ENCODE data around the gene PSMA7.

Gene PSMA7

DNA sequence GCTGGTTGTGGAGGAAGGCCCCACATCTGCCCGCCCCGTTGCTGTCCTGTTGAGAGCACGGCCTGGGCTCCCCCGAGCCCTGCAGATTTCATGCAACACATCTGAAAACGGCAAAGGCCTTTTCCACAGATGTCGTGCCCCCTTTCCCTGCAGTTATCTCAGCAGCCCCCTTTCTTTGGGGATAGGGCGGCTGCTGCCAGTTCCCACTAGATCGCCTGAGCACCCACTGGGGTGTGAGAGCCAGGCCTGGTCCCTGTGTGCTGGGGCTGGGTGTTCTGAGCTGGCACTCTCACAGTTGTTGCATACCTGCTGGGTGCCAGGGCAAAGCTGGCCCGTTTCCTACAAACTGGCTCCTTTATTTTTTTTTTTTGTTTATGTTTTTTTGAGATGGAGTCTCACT lies 27.3 kb upstream of the PSMA7 start:
- no peak for FAIRE-seq

DNA sequence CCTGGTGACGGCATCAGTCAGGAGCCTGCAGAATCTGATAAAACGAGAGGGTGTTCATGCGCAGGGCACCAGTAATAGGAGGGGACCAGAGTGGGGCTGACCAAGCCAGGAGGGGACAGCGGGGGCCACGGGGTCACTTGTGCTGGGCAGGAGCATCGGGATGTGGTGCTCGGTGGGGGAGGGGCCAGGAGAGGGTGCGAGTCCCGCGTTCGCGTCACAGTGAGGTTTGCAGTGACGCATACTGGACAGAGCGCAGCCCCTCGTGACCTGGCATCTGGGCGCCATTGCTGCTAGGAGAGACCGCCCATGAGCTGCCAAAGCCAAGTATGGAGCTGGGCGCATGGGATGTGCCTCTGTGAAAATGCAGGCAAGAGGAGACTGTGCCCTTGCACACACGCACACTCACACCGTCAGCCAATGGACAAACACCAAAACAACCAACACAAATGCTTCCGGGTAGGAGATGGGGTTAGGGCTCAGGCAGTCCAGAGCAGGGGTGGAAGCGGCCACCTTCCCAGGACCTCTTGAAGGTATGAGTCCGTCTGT lies 25.8 kb upstream of the PSMA7 start:
- no peak for FAIRE-seq

DNA sequence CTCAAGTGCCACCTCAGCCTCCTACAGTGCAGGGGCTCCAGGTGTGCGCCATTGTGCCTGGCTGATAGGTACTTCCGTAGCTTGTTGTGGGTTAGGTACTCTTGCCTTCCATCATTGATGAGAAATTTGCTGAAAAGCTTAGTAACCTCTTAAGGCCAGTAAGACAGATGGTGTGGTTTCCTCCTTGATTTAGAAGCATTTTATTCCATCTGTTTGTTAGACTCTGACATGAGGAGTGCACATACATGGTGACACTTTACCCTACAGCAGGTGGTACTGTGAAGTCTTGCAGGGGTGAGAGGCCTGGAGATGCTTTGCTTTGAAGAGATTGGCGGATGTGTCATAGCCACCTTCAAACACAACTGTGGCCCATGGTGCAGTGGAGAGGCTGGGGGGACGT lies 24.9 kb upstream of the PSMA7 start:
- no peak for FAIRE-seq

DNA sequence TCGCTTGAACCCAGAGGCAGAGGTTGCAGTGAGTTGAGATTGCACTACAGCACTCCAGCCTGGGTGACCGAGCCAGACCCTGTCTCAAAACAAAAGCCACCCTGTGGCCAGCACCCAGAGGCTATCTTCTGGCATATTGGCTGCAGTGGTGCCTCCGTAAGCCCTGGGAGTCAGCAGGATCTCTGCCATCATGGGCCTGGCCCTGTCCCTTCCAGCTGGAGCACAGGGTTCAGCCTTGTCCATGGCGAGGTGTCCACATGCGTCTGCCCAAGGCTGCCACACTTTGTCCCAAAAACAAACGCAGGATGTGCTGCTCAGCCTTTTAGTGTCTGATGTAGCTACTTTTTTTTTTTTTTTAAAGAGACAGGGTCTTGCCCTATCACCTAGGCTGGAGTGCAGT lies 24.3 kb upstream of the PSMA7 start:
- FAIRE-seq = no peak

DNA sequence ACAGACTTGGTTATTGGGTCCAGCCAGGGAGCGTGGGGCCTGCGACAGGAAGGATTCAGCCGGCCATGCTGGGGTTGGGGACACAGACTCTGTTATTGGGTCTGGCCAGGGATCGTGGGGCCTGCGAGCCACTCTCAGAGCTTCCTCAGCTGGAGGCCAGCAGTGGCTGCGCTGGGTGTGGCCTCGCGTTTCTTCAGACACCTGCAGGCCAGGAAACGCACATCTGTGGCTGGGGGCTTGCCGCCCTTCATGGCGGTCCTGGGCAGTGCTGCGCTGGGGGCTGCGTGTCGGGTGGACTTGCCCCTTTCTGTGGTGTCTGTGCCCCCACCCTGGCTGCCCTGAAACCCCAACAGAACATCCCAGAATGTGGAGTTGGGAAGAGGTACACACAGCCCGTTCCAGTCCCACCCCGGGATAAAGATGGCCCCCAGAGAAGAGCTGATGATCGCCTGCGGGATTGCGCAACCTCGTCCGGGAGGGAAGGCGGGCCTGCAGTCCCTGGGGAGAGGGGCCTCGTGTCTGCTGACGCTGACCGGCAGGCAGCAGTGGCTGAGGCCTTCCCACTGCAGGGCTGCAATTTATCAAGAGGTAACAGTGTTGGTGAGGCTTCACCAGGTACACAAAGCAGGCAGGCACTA lies 22.7 kb upstream of the PSMA7 start:
- no peak for FAIRE-seq

DNA sequence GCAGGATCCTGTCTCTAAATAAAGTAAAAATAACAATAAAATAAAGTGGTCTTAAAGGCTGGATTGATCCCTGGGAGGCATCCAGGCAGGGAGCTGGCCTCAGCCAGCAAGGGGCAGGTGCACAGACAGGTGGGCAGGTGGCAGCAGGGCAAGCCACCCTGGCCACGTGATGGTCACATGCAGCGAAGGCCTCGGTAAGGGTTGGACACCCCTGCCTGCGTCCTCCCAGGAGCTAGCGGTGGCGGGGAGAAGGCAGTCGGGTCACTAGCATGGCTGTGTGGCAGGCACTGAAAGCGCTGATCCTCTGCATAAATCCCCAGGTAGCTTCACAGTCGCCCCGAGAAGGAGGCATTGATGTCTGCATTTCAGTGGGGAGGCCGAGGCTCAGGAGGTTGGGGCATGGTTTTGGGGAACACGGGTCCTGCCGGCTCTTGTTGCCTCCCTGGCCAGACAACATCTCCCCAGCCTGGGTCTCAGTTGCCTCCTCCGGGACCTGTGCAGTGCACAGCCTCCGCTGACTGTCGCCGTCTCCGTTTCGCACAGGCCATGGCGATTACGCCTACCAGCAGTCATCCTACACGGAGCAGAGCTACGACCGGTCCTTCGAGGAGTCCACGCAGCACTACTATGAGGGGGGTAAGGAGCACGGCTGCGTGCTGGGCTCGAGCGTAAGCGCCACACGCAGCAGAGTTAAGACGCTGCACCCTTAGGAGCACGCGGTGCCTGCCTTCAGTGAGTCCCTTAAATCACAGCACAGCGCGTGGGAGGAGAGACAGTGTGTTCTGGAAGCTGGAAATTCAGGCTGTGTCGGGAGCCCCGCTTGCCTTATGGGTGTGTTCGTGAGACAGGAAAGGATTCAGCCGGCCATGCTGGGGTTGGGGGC lies 21.9 kb upstream of the PSMA7 start:
- no peak for FAIRE-seq

DNA sequence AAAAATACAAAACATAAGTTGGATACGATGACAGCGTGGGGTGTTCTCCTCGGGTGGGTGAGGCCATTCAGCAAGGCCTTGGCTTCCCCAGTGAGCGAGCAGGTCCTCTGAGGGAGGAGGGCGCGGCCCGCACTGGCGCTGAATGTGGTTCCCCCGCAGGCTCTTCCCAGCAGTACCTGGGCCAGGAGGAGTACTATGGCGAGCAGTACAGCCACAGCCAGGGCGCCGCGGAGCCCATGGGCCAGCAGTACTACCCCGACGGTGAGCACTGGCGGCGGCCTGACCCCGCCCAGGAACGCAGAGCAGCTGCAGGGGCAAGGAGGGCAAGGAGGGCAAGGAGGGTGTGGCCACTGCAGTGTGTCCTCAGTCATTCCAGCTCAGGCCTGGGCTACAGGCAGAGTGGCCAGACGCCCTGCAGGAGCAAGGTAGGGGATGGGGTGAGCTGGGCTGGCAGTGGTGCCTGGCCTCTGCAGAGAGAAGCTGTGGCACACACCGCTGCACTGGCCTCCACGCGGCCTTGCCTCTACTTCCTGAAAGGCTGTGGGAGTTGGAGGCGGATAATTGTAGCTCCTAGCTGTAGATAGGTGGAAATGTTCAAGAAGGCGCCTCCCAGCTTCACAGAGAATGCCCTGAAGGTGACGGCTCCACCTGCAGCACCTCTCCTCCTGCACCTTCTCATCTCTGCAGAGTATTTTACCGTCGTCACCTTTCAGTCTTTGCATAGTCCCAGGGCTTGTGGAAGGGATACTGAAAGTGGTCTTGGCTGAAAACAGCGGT lies 21.0 kb upstream of the PSMA7 start:
- FAIRE-seq = no peak

DNA sequence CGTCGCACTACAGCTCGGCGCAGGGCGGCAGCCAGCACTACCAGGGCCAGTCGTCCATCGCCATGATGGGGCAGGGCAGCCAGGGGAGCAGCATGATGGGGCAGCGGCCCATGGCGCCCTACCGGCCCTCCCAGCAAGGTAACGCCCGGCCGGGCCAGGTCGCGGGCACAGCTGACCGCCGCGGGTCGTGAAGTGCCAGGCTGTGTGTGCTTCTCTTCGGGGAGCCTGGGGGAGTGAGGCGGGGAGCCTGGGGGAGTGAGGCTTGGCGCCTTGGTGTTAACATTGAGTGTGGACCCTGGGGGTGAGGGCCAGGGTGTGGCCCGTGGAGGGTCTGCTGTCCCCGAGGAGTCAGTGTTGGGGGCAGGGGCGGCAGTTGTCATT lies 20.3 kb upstream of the PSMA7 start:
- no peak for FAIRE-seq

DNA sequence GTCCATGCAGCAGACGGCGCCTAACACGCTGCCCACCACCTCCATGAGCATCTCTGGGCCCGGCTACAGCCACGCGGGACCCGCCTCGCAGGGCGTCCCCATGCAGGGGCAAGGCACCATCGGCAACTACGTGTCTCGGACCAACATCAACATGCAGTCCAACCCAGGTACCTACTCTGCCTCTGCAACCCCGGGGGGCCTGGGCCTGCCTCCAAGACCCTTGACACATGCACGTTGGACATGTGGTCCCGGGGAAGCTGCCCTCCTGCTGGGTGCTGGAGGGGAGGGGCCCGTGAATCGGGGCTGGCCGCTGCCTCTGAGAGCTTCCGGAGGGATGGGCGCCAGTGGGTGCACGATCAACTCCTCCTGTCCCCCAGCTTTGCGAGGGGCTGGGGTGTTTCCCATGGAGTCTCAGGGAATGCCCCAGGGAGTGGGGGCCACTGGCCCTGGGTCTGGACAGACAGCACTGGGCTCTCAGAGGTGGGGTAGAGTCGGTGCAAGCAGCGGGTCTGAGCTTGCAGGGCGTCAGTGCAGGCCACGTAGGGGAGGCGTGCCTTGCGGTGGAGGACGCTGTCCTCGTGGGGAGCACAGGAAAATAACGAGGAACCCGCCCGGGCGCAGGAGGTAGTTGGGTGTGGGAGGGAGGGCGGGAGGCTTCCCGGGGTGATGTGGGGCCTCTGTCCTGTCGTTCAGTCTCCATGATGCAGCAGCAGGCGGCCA lies 19.7 kb upstream of the PSMA7 start:
- no peak for FAIRE-seq

DNA sequence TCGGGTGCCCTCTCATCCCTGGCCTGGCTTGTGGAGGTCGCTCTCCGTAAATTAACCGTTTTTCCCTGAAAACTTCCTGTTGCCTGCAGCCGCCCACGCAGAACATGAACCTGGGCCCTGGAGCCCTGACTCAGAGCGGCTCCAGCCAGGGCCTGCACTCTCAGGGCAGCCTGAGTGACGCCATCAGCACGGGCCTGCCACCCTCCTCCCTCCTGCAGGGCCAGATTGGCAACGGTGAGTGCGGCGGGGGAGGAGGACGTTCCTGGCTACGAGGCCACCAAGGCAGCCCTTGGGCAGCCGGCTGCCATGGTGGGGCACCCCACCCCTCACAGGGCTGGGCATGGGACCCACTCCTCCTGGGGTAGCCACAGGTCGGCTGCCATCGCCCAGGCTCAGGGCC lies 18.2 kb upstream of the PSMA7 start:
- FAIRE-seq = no peak

DNA sequence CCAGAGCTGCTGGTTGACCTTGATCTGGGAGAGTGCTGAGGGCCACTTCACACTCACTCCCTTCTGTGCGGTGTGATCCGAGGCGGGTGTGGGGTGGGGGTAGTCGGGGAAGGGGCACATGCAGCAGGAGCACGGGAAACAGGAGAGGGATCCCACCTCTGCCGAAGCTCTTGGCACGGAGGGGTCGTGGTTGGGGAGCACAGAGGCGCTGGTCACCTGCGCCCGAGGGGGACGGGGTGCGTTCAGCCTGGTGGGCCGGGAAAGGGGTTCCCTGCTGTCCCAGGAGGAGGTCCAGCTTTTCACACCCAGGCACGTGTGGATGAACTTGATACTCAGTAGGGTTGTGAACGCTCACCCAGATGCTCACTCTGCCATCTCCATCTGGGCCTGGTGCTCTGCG lies 17.7 kb upstream of the PSMA7 start:
- no peak for FAIRE-seq

DNA sequence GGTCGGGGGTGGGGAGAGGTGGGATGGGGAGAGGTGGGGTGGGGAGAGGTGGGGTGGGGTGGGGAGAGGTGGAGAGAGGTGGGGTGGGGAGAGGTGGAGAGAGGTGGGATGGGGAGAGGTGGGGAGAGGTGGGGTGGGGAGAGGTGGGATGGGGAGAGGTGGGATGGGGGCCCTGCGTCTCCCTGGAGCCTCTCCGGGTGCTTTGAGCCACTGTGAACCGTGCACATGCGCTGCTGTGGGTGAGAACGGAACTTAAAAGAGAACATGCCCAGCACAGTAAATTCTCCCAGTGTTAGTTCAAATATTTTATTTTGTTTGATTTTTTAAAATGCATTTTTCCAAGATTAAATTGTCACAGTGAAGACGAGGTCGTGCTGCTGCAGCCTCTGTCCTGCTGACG lies 17.1 kb upstream of the PSMA7 start:
- FAIRE-seq = no peak

DNA sequence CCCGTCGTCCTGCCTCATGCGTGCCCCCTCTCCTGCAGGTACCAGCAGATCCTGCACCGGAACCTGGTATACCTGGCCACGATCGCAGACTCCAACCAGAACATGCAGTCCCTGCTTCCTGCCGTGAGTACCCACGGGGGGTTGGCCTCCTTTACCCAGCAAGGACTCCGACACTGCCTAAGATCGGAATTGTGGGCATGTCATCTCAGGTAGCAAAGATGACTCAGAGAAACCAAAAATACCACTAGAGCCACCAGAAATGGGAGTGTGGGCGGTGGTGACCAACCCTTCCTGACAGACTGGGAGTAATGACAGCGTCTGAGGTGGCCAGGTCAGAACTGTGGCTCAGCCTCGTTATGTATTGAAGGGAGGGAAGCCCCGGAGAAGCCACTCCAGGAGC lies 16.6 kb upstream of the PSMA7 start:
- no peak for FAIRE-seq

DNA sequence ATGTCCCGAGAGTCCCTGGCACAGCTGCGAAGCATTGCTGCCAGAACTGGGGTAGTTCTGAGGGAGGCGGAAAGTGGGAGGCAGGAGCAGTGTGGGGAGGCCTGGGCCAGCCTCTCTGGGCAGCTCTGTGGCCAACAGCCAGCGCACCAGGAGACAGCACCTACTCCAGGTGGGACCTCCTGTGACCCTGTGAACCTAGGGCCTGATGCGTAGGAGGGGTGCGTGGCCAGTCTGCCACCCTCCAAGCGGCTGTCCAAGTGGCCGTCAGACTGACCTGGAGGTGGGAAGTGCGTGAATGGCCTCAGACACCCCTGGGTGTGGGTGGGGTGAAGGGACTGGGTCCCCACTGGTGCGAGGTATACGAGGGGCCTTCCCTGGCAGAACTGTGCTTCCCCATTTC lies 15.9 kb upstream of the PSMA7 start:
- FAIRE-seq = no peak

DNA sequence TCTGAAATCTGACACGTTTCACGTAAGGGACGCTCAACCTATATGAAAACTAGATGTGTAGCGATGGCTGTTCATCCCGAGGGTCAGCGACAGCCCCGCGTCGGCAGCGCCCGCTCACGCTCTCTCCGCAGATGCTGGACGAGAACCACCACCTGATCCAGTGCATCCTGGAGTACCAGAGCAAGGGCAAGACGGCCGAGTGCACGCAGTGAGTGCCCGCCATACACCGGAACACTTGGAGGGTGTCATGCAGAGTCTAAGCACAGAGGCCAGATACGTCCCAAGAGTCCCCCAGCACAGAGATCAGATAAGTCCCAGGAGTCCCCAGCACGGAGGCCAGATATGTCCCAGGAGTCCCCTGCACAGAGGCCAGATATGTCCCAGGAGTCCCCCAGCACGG lies 15.3 kb upstream of the PSMA7 start:
- FAIRE-seq = no peak

DNA sequence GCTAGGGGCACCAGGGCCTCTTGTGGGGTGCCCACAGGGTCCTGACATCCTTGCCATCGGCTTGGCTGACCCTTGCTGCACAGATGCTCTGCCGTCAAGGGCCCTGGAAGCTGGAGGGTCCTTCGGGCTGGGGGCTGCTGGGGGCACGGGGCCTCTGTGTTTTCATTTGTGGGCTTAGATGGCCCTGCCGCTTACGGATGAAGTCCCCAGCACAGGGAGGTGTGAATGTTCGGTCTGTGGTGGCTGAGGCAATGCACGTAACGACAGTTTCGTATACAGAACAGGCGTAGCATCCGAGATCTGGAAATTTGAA lies 14.8 kb upstream of the PSMA7 start:
- no peak for FAIRE-seq

DNA sequence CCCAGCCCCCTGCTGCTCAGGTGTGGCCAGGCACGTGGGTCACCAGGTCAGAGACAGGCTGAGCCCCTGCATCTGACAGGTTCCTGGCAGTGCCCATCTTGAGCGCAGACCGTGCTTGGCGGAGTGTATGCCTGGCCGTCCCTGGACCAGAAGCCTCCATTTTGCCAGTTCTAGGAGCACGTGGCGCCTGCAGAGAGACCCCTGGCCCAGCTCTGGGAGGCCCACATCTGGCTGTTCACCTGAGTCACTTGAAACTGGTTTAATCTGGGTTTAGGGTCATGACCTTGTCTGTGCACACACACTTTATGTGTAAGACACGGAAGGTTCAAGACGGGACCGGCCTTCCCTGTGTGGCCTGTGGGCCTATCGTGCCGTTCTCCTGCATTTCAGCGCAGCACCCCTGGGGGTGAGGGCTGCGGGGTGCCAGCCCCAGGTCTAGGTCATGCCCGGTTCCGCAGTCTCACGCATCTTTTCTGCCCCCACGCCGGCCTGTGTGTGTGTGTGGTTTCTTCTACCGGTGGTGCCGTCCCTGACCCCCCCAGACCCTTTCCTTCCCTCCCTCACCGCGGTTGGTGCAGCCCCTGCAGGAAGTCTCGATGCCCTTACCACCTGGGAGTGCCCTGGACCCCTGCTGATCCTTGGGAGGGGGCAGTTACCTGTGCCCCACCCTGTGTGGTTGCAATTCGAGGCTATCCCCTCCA lies 14.3 kb upstream of the PSMA7 start:
- FAIRE-seq = no peak

DNA sequence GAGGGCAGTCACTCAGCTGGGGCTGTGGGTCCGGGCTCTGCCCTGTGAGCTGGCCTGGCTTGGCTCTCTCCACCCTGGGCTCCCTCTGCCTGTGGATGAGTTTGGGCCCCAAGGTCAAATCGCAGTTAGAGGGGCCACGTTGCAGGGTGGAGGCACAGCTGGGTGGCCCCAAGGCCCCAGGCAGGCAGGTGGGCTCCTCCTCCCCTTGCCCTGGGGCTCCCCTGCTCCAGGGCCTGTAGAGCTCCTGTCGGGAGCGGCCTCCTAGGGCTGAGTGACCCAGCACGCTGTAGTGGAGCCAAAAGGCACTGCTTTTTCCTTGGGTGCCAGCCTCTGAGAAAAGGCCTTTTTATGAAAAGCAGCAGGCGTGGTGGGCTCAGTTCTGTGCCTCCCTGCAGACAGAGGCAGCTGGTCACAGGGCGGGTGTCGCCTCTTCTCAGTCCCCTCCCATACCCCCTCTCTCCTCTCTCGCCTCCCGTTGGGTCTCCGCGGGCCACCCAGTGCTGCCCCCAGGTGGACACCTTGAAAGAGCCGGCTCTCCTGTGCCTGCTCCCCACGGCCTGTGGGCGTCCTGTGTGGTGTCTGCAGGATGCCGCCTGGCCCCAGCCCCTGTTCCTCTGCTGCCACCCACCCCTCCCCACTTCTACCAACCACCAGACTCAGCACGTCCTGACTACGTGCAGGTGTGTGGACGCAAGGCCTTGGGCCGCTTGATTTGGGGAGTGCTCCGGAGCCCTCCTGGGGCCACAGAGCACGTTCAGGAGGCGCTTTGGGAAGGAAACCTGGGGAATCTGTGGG lies 13.6 kb upstream of the PSMA7 start:
- FAIRE-seq = no peak

DNA sequence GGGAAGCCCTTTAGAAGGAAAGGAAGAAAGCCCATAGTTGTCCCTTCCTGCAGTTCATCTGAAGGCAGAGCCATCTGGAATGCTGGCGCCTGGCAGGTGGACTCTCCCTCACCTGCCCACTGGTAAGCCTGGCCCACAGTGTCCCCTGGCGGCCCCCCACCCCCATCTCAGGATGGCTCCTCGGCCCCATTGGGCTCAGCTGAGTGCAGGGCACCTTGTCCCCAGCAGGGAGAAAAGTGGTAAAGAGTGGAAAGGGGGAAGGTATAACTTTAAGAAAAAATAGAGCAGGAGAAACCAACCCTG lies 13.0 kb upstream of the PSMA7 start:
- FAIRE-seq = no peak

DNA sequence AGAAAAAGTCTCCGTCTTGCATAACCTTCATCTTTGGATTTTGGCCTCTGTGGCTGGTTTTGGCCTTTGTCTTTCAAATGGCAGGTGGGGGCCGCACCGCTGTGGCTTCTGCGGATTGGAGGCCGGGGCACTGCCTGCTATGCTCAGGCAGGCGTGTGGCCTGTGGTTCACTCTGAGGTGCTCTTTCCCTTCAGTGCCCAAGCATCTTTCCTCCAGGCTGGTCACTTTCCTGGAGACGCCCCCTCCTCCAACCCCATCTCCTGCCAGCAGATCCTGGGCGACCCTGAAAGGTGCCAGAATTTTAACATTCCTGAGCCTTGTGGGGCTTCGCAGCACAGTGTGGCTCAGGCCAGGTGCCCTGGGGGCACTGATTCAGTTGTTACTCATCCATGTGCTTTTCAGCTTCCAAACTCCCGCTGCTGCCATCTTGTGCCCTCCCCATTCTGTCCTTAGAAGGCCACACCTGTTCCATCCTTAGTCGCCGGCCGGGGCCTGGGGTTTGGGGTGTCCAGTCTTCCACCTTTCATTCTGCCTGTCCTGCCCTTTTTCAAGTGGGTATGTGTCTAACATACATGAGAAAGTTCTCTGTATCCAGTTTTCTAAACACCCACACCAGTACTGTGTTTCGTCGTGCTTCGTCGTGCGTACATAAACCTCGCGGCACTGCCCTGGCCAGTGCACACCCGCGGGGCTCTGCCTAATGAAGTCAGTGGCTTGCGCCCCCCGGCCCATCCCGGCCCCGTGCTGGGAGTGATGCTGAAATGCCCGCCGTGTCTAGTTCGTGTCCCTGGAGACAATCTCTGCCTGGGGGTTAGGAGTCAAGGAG lies 12.4 kb upstream of the PSMA7 start:
- no peak for FAIRE-seq

DNA sequence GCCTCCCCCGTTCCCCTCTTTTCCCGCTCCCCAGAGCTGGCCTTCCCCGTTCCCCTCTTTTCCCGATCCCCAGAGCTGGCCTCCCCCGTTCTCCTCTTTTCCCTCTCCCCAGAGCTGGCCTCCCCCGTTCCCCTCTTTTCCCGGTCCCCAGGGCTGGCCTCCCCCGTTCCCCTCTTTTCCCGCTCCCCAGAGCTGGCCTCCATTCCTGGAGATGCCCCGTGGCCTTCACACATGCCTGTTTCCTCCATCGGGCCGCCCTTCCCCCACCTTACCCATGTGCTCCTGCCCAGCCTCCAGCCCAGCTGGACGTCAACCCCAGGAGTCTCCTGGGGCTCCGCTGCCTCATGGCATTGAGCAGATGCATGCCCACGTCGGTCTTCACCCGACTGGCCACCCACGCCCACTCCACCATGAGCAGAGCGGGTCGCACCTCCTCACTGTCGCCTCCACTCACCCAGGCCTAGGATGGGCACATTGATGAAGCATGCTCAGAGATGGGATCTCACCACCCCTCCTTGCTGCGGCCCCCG lies 8.7 kb upstream of the PSMA7 start:
- FAIRE-seq = no peak
